ENCODE measurements around the gene ANO4. TPM values are rescaled to one million over a fixed set of nuclear protein-coding genes. Genes with fewer than 3 reads are reported as not detected.

ANO4 gene
- total and polyA plus RNA-seq, 2 experiments from 2014 or later: 0.33 to 0.92 TPM

- no peak overlapping the region for H3K4me3 ChIP-seq
- H3K36me3 ChIP-seq: no peaks in the 10 kb centered on the region
- TF ChIP-seq CTCF (IDR thresholded peaks at IDR 0.05; ENCODE audit: low read depth, low read length): no peak
- no peak overlapping the region for H3K27ac ChIP-seq
- H3K9me3 ChIP-seq (ENCODE audit: low read depth): no peaks in the 10 kb centered on the region
- DNase-seq (ENCODE audit: low read depth in 1 of 2, low spot score in 1 of 2): no peak
- H3K4me1 ChIP-seq (ENCODE audit: low read depth): no peaks in the 10 kb centered on the region
- H3K27me3 ChIP-seq: no peaks in the 10 kb centered on the region
Observed at GRCh38 chr12:100901266-100901665, 106.7 kb downstream of the ANO4 start.

GRCh38 chr12:100904270-100904669 lies 109.7 kb downstream of the ANO4 start:
- no peak overlapping the region for H3K27ac ChIP-seq
- H3K9me3 ChIP-seq (ENCODE audit: low read depth): no peaks in the 10 kb centered on the region
- no peaks in the 10 kb centered on the region for H3K4me1 ChIP-seq (ENCODE audit: low read depth)
- H3K4me3 ChIP-seq: no peak overlapping the region
- TF ChIP-seq CTCF (IDR thresholded peaks at IDR 0.05; ENCODE audit: low read depth, low read length): no peak
- no peaks in the 10 kb centered on the region for H3K27me3 ChIP-seq
- H3K36me3 ChIP-seq: no peaks in the 10 kb centered on the region
- DNase-seq (ENCODE audit: low read depth in 1 of 2, low spot score in 1 of 2): no peak

- peak in 1 of 2 donors; percentile 51 for DNase-seq (ENCODE audit: low read depth in 1 of 2, low spot score in 1 of 2)
- no peak overlapping the region for H3K27ac ChIP-seq
- no peaks in the 10 kb centered on the region for H3K36me3 ChIP-seq
- H3K27me3 ChIP-seq: no peaks in the 10 kb centered on the region
- no peaks in the 10 kb centered on the region for H3K4me1 ChIP-seq (ENCODE audit: low read depth)
- H3K4me3 ChIP-seq: no peak overlapping the region
- H3K9me3 ChIP-seq (ENCODE audit: low read depth): no peaks in the 10 kb centered on the region
- no peak for TF ChIP-seq CTCF (IDR thresholded peaks at IDR 0.05; ENCODE audit: low read depth, low read length)
Observed at GRCh38 chr12:100908501-100908900, 113.9 kb downstream of the ANO4 start.

GRCh38 chr12:100913872-100914592 lies 119.5 kb downstream of the ANO4 start:
- Histone ChIP-seq H3K27me3 (no peaks in the 10 kb centered on the region), H3K36me3 (no peaks in the 10 kb centered on the region), H3K27ac (no peak overlapping the region), H3K9me3 (ENCODE audit: low read depth) (no peaks in the 10 kb centered on the region), H3K4me3 (no peak overlapping the region), H3K4me1 (ENCODE audit: low read depth) (no peaks in the 10 kb centered on the region)
- no peak for TF ChIP-seq CTCF (IDR thresholded peaks at IDR 0.05; ENCODE audit: low read depth, low read length)
- no peak for DNase-seq (ENCODE audit: low read depth in 1 of 2, low spot score in 1 of 2)

- no peaks in the 10 kb centered on the region for H3K4me1 ChIP-seq (ENCODE audit: low read depth)
- no peaks in the 10 kb centered on the region for H3K36me3 ChIP-seq
- H3K27me3 ChIP-seq: no peaks in the 10 kb centered on the region
- no peak overlapping the region for H3K27ac ChIP-seq
- no peak for DNase-seq (ENCODE audit: low read depth in 1 of 2, low spot score in 1 of 2)
- no peak for TF ChIP-seq CTCF (IDR thresholded peaks at IDR 0.05; ENCODE audit: low read depth, low read length)
- H3K9me3 ChIP-seq (ENCODE audit: low read depth): no peaks in the 10 kb centered on the region
- H3K4me3 ChIP-seq: no peak overlapping the region
Observed at GRCh38 chr12:100919116-100919515, 124.5 kb downstream of the ANO4 start.

Data from cardiac muscle cell (in vitro differentiated cells and primary cell).